ENCODE measurements around the gene LNPEP.
"Not testable (repeated sequence)": the region's sequence is repeated elsewhere in the genome, so short reads cannot be mapped to it uniquely, and the experiment has no call there.

LNPEP gene

GRCh38 chr5:97062046-97062445 is 126.2 kb downstream of the LNPEP start:
- DNase-seq (ENCODE audit: low read depth in 2 of 2): no peak

DNA sequence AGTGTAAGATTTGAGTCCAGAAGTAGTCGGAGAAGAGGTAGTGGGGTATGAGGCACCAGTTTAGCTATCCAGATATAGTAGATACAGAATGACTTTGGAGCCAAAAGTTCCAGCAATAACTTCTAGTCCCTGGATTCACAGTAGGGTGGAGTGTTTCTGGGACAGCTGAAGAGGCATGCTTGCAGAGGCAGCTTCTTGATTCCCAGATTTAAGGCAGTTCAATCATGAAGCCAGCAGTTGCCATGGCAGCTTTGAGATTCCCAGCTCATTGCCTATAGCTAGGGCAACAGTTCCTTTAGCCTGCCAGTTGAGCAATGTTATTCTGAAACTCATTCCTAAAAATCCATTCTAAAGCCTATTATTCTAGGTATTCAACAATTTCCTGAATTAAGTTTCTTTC is 127.4 kb downstream of the LNPEP start:
- DNase-seq (ENCODE audit: low read depth in 2 of 2): no peak

DNA sequence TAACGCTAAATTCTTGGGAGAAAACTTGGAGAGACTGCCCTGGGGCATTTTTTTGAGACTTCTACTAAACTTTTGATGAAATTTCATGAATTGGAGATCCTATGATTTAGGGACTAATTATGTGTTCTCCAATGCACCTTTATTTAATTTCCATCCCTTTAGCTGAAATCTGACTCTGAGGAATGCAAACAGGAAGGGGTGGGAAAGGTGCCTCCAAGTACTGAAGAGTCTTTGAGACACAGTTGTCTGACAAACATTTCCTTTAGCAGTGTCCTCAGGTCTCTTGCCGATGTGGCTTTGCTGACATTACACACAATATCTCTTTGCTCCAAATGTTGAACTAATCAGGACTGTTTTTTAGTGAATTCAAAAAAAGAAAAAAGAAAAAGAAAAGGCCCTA is 129.6 kb downstream of the LNPEP start:
- DNase-seq (ENCODE audit: low read depth in 2 of 2): no peak

- no peak for DNase-seq (ENCODE audit: low read depth in 2 of 2)
Observed at GRCh38 chr5:97067296-97067850, 131.5 kb downstream of the LNPEP start.

- DNase-seq (ENCODE audit: low read depth in 2 of 2): no peak
Observed at GRCh38 chr5:97070234-97070633, 134.4 kb downstream of the LNPEP start.

- no peak for DNase-seq (ENCODE audit: low read depth in 2 of 2)
Observed at GRCh38 chr5:97071101-97071500, 135.2 kb downstream of the LNPEP start.

DNA sequence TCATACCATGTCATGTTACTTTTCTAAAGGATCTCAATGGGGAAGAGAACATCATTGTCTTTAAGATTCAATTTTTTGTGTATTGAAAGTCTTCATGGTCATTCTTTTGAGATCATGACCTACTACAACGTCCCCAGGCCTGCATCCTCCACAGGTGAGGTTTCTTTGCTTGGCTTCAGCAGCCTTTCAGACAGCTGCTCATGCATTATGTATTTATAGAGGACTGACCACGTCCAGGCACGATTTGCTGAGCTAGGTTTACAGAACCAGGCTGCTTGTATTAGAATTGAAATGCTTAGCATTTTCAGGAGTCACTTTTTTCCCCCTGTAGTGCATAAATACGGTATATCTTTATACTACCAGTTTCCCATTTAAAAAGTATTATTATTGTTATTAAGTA is 136.1 kb downstream of the LNPEP start:
- DNase-seq (ENCODE audit: low read depth in 2 of 2): no peak

DNA sequence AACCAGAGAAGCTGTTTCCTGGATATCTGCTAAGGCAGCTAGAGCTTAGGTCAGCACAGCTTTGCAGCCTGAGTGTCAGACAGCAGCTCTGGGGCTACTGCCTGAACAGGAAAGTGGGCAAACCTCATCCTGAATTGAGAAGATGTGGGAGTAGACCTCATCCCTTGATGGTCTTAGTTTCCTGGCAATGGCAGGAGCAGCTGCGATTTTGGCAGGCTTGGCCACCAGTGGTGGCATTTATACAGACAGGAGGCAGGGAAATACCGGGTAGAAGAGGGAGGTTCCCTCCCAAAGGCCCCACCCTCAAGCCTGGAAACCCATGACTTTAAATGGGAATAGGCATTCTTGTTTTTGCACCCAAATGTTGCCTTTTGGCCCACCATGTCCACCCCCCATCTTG is 136.8 kb downstream of the LNPEP start:
- DNase-seq (ENCODE audit: low read depth in 2 of 2): no peak

DNA sequence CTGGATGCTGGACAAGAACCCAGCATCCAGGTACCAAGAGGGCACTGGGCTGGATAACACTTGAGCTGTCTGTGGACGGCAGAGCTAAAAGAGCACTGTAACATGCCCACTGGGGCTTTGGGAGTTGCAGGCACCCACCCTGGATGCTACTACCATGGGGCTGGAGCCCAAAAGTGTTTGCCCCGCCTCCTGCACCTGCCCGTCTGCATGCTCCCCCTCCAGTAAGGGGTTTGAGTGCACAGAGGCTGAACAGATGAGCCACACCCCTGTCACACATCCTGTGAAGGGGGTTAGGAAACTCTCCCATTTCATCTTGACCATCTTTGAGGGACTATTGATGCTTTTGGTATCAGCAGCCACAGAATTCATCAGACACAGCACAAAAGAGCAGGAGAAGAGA is 137.5 kb downstream of the LNPEP start:
- DNase-seq (ENCODE audit: low read depth in 2 of 2): no peak

- no peak for DNase-seq (ENCODE audit: low read depth in 2 of 2)
Observed at GRCh38 chr5:97074859-97075489, 139.1 kb downstream of the LNPEP start.

GRCh38 chr5:97075649-97076048 is 139.8 kb downstream of the LNPEP start:
- no peak for DNase-seq (ENCODE audit: low read depth in 2 of 2)

DNA sequence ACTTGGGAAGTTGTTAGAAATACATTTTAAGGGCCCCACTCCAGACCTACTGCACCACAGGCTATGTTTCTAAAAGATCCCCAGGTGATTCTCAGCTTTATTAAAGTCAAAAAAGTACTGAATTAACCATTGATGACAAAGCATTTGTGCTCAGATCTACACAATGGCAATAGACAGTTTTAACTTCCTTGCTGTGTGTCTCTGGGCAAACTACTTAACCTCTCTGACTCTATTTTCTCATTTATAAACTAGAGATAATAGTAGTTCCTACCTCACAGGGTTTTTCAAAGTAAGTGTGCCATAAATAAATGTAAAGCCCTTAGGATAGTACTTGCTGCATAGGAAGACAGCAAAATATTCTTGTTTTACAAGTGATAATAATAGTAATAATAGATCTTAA is 140.2 kb downstream of the LNPEP start:
- DNase-seq (ENCODE audit: low read depth in 2 of 2): no peak

- DNase-seq (ENCODE audit: low read depth in 2 of 2): no peak
Observed at GRCh38 chr5:97077246-97077645, 141.4 kb downstream of the LNPEP start.

DNA sequence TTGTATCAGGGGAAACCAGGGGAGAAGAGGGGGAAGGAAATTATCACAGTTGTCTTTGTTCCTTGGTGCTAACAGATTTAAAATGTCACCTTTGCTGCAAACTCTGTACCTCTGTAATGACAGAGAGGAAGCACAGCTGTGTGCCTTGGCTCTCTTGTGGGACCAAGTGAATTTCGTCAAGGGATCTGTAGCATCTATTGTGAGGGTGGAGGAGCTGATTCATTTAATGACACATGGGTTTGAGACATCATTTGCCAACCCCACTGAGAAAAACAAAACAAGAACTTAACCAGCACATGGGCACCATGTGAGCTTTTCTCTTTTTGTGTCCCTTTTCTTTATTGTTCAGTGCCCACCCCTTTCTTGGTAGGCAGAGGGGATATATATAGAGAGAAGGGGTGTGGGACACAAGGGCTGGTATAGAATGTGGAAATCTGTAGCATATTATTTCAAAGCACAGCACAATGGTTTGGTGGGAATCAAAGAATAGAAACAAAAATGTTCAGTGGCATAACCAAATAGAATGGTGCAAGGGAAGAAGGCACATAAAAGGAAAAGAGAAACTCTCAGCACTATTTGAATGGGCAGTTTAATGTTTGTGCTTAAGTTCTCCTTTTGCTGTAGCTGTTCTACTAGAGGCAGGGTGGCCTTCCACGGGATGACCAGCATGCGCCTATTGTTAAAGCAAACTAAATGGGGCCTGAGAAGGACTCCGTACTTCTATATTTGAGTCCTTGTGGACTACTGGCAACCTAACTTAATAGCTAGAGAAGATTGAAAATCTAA is 143.3 kb downstream of the LNPEP start:
- no peak for DNase-seq (ENCODE audit: low read depth in 2 of 2)

DNA sequence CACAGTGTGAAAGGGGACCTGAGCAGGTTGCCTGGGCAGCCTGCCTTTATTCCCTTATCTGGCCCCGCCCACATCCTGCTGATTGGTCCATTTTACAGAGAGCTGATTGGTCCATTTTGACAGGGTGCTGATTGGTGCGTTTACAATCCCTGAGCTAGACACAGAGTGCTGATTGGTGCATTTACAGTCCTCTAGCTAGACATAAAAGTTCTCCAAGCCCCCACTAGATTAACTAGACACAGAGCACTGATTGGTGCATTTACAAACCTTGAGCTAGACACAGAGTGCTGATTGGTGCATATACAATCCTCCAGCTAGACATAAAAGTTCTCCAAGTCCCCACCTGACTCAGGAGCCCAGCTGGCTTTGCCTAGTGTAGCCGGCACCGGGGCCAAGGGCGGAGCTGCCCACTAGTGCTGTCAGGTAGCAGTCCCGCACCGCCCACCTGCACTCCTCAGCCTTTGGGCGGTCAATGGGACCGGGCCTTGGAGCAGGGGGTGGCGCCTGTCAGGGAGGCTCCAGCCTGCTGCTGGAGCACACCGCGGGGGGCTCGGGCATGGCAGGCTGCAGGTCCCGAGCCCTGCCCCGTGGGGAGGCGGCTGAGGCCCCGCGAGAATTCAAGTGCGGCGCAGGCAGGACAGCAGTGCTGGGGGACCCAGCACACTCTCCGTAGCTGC is 149.0 kb downstream of the LNPEP start:
- DNase-seq (ENCODE audit: low read depth in 2 of 2): not testable (repeated sequence)

GRCh38 chr5:97085459-97086181 is 149.7 kb downstream of the LNPEP start:
- DNase-seq (ENCODE audit: low read depth in 2 of 2): no peak
